ENCODE measurements around the gene KLF15. TPM values are rescaled to one million over a fixed set of nuclear protein-coding genes. Genes with fewer than 3 reads are reported as not detected.
A peak's percentile ranks its signal among the peaks of the same experiment; 100 is the strongest.

KLF15 gene
- total and polyA plus RNA-seq, 2 of the 4 experiments (the other 2 are of a cell fraction), result 0.18 to 0.24 TPM

DNA sequence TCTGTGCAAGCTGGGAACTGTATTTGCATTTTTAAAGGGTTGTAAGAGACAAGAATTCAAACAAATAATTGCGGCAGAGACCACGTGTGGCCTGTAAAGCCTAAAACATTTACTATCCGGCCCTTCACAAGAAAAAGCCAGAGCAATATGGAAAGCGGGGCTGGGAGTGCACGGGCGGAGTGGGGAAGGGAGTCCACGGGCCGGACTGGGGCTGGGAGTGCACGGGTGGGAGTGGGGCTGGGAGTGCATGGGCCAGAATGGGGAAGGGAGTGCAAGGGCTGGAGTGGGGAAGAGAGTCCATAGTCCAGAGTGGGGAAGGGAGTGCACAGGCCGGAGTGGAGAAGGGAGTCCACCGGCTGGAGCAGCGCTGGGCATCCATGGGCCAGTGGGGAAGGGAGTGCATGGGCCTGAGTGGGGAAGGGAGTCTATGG, 41.2 kb downstream of the KLF15 start:
- Histone ChIP-seq H3K4ac (ENCODE audit: low read depth, low read length) (no peak overlapping the region), H3K36me3 (ENCODE audit: control insufficient read depth, insufficient read depth, low read length) (no peaks in the 10 kb centered on the region), H3K4me1 (ENCODE audit: control insufficient read depth, insufficient read depth, low read length) (peaks cover 8% of the 10 kb centered on the region; the same call in 1 of the 2 replicates), H3K9me1 (ENCODE audit: insufficient read depth, low read length) (no peaks in the 10 kb centered on the region), H2AK5ac (ENCODE audit: low read depth, low read length) (no peak overlapping the region), H3K4me2 (ENCODE audit: low read depth, low read length) (no peak overlapping the region), H3K14ac (replicated peaks; ENCODE audit: low read depth, low read length) (no peak overlapping the region), H3K27me3 (ENCODE audit: control insufficient read depth, insufficient read depth, low read length) (peaks cover 9% of the 10 kb centered on the region; the same call in 1 of the 2 replicates), H2BK15ac (ENCODE audit: low read depth, low read length) (no peak overlapping the region), H3K4me3 (ENCODE audit: insufficient read depth, low read depth, low read length) (no peak overlapping the region), H2BK5ac (ENCODE audit: low read depth, low read length, poor library complexity, severe bottlenecking) (no peak overlapping the region), H2BK120ac (ENCODE audit: low read depth, low read length) (no peak overlapping the region), H2BK20ac (ENCODE audit: low read depth, low read length) (no peak overlapping the region), H3K9ac (ENCODE audit: low read depth, low read length) (no peak overlapping the region), H4K91ac (ENCODE audit: insufficient read depth, low read depth, low read length) (no peak overlapping the region; the same call in 1 of the 2 replicates), H3K23ac (ENCODE audit: low read depth, low read length) (no peak overlapping the region), H4K20me1 (ENCODE audit: insufficient read depth, low read length) (no peaks in the 10 kb centered on the region), H3K18ac (ENCODE audit: low read depth, low read length) (no peak overlapping the region), H4K8ac (ENCODE audit: low read depth in 2 of 2, low read length in 2 of 2) (no peak overlapping the region), H4K5ac (ENCODE audit: low read depth, low read length) (no peak overlapping the region), H3K79me1 (ENCODE audit: low read depth in 1 of 2, low read length in 2 of 2) (no peaks in the 10 kb centered on the region), H3K27ac (ENCODE audit: insufficient read depth, low read length) (no peak overlapping the region), H3K56ac (ENCODE audit: extremely low read depth, insufficient read depth, low read length) (no peak overlapping the region), H2AK9ac (replicated peaks; ENCODE audit: low read depth, low read length, poor library complexity) (no peak overlapping the region), H3K9me3 (ENCODE audit: control insufficient read depth, insufficient read depth, low read length) (no peaks in the 10 kb centered on the region), H2AFZ (replicated peaks; ENCODE audit: low read length, poor library complexity) (peak overlapping the region; percentile 37)
- intact Hi-C loops (cut with micrococcal nuclease) (no loop called here), in situ Hi-C loops (cut with MboI; ENCODE audit: low sequenced_read_pairs) (no loop called here), dilution Hi-C loops (cut with HindIII; ENCODE audit: low sequenced_read_pairs, unreplicated experiment) (no loop called here)
- peak; percentile 86 for ATAC-seq (ENCODE audit: low read depth)
- ChIA-PET POLR2A (ENCODE audit: unreplicated experiment) (no interaction called here), CTCF (no interaction called here)
- DNase-seq, result peak; percentile 13
- no TSS peak for BruUV-seq (replicated peaks)
- WGBS, 2 experiments (ENCODE audit: extremely low coverage in 2 of 2, insufficient read length in 1 of 2), result 69% methylated on average over 6 of the region's 12 CpGs; no CpG with 5 or more reads in 1 of the 2 experiments
- TF ChIP-seq, protein P1, sequence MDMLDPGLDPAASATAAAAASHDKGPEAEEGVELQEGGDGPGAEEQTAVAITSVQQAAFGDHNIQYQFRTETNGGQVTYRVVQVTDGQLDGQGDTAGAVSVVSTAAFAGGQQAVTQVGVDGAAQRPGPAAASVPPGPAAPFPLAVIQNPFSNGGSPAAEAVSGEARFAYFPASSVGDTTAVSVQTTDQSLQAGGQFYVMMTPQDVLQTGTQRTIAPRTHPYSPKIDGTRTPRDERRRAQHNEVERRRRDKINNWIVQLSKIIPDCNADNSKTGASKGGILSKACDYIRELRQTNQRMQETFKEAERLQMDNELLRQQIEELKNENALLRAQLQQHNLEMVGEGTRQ (IDR thresholded peaks at IDR 0.05; ENCODE audit: low read depth, low read length), result peak; percentile 58; the same call in 1 of the 2 replicates
- TF ChIP-seq, protein P2, sequence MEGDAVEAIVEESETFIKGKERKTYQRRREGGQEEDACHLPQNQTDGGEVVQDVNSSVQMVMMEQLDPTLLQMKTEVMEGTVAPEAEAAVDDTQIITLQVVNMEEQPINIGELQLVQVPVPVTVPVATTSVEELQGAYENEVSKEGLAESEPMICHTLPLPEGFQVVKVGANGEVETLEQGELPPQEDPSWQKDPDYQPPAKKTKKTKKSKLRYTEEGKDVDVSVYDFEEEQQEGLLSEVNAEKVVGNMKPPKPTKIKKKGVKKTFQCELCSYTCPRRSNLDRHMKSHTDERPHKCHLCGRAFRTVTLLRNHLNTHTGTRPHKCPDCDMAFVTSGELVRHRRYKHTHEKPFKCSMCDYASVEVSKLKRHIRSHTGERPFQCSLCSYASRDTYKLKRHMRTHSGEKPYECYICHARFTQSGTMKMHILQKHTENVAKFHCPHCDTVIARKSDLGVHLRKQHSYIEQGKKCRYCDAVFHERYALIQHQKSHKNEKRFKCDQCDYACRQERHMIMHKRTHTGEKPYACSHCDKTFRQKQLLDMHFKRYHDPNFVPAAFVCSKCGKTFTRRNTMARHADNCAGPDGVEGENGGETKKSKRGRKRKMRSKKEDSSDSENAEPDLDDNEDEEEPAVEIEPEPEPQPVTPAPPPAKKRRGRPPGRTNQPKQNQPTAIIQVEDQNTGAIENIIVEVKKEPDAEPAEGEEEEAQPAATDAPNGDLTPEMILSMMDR (conservative IDR thresholded peaks at IDR 0.05; ENCODE audit: low read depth, low read length), result no peak
